Neuronal stem cell (in vitro differentiated cells): ENCODE results near the gene SPEM2.

Experiments used
- DNase-seq: peaks from one replicate; pipeline ENCODE4 v3.0.0-alpha.2; 2013; ENCODE audit warnings: low spot score
- H2AFZ ChIP-seq: one replicate; pipeline ENCODE4 v1.6.1; 2013; ENCODE audit warnings: mild to moderate bottlenecking, low read length, inconsistent platforms
- H2AK5ac ChIP-seq: 2 replicates; pipeline ENCODE4 v1.6.1; 2013; ENCODE audit warnings: low read depth, mild to moderate bottlenecking, inconsistent platforms, low read length, moderate library complexity, mixed read lengths
- H2BK120ac ChIP-seq: 2 replicates; pipeline ENCODE4 v1.6.1; 2013; ENCODE audit warnings: low read depth, mild to moderate bottlenecking, inconsistent platforms, low read length, moderate library complexity, mixed read lengths
- H2BK12ac ChIP-seq: one replicate; pipeline ENCODE4 v1.6.1; 2013; ENCODE audit warnings: low read length, inconsistent platforms
- H2BK15ac ChIP-seq: 2 replicates; pipeline ENCODE4 v1.6.1; 2013; ENCODE audit warnings: mild to moderate bottlenecking, low read length, inconsistent platforms, mixed read lengths
- H2BK5ac ChIP-seq: one replicate; pipeline ENCODE4 v1.6.1; 2013; ENCODE audit warnings: inconsistent platforms, mild to moderate bottlenecking, low read length, moderate library complexity
- H3K14ac ChIP-seq: one replicate; pipeline ENCODE4 v1.6.1; 2013; ENCODE audit warnings: low read length, inconsistent platforms
- H3K18ac ChIP-seq: 2 replicates; pipeline ENCODE4 v1.6.1; 2013; ENCODE audit warnings: low read length, inconsistent platforms
- H3K23ac ChIP-seq: 2 replicates; pipeline ENCODE4 v1.6.1; 2013; ENCODE audit warnings: low read depth, mild to moderate bottlenecking, mixed read lengths, low read length, inconsistent platforms; ENCODE audit not compliant: poor library complexity
- H3K27ac ChIP-seq: replicated peaks from 3 replicates; pipeline ENCODE4 v1.5.1; 2013; ENCODE audit warnings: low read length, inconsistent platforms
- H3K27me3 ChIP-seq, 3 experiments: 2 replicates each; pipeline ENCODE4 v1.6.1; 2013; ENCODE audit warnings: low read length in 3 of 3, mild to moderate bottlenecking in 2 of 3, inconsistent platforms in 1 of 3, low read depth in 1 of 3, mixed read lengths in 1 of 3, moderate library complexity in 1 of 3; ENCODE audit not compliant: control insufficient read depth in 3 of 3, insufficient read depth in 3 of 3
- H3K36me3 ChIP-seq, 2 donors: replicated peaks in 1 of 2; 2 replicates each; pipeline ENCODE4 v1.6.1; 2013; ENCODE audit warnings: low read length in 2 of 2; ENCODE audit not compliant: control insufficient read depth in 2 of 2, insufficient read depth in 2 of 2
- H3K4ac ChIP-seq: 2 replicates; pipeline ENCODE4 v1.6.1; 2013; ENCODE audit warnings: inconsistent platforms, mild to moderate bottlenecking, low read length, moderate library complexity
- H3K4me1 ChIP-seq, 2 donors: 1 replicate in 1 of 2; 2 replicates in 1 of 2; pipeline ENCODE4 v1.6.1; 2013; ENCODE audit warnings: low read length in 2 of 2, low read depth in 1 of 2; ENCODE audit not compliant: control insufficient read depth in 2 of 2, insufficient read depth in 1 of 2
- H3K4me2 ChIP-seq: one replicate; pipeline ENCODE4 v1.6.1; 2013; ENCODE audit warnings: mild to moderate bottlenecking, low read length, inconsistent platforms; ENCODE audit not compliant: insufficient read depth, poor library complexity, severe bottlenecking
- H3K4me3 ChIP-seq, 2 donors: 2 replicates each; pipeline ENCODE4 v1.5.1; 2013; ENCODE audit warnings: low read length in 2 of 2, mild to moderate bottlenecking in 2 of 2, inconsistent platforms in 1 of 2, moderate library complexity in 1 of 2
- H3K79me1 ChIP-seq: one replicate; pipeline ENCODE4 v1.6.1; 2013; ENCODE audit warnings: low read depth, mild to moderate bottlenecking, inconsistent platforms, low read length, moderate library complexity
- H3K9ac ChIP-seq: one replicate; pipeline ENCODE4 v1.6.1; 2013; ENCODE audit warnings: mild to moderate bottlenecking, low read depth, low read length, inconsistent platforms; ENCODE audit not compliant: poor library complexity
- H3K9me3 ChIP-seq, 2 donors: replicated peaks in 1 of 2; 2 replicates each; pipeline versions ENCODE3 to v1.6.1; 2013; ENCODE audit warnings: low read length in 2 of 2, mild to moderate bottlenecking in 2 of 2, inconsistent platforms in 1 of 2, low read depth in 1 of 2, mixed read lengths in 1 of 2, moderate library complexity in 1 of 2; ENCODE audit not compliant: control insufficient read depth in 2 of 2, insufficient read depth in 1 of 2
- H4K8ac ChIP-seq: one replicate; pipeline ENCODE4 v1.6.1; 2013; ENCODE audit warnings: low read depth, mild to moderate bottlenecking, inconsistent platforms, low read length, moderate library complexity
- H4K91ac ChIP-seq: one replicate; pipeline ENCODE4 v1.6.1; 2013; ENCODE audit warnings: low read length, low read depth, mild to moderate bottlenecking, inconsistent platforms; ENCODE audit not compliant: poor library complexity
- WGBS, 2 donors: extraction: QIAGEN DNeasy Blood & Tissue Kit; methylation state at CpG; one replicate each; pipeline ENCODE4 v1.1.7; 2013; ENCODE audit warnings: missing lambda C conversion rate in 2 of 2, mixed read lengths in 1 of 2; ENCODE audit not compliant: insufficient read length in 2 of 2, insufficient replicate concordance in 1 of 2; ENCODE audit errors: extremely low coverage in 2 of 2; 5-methylcytosine and 5-hydroxymethylcytosine counted together

Gene SPEM2

DNA sequence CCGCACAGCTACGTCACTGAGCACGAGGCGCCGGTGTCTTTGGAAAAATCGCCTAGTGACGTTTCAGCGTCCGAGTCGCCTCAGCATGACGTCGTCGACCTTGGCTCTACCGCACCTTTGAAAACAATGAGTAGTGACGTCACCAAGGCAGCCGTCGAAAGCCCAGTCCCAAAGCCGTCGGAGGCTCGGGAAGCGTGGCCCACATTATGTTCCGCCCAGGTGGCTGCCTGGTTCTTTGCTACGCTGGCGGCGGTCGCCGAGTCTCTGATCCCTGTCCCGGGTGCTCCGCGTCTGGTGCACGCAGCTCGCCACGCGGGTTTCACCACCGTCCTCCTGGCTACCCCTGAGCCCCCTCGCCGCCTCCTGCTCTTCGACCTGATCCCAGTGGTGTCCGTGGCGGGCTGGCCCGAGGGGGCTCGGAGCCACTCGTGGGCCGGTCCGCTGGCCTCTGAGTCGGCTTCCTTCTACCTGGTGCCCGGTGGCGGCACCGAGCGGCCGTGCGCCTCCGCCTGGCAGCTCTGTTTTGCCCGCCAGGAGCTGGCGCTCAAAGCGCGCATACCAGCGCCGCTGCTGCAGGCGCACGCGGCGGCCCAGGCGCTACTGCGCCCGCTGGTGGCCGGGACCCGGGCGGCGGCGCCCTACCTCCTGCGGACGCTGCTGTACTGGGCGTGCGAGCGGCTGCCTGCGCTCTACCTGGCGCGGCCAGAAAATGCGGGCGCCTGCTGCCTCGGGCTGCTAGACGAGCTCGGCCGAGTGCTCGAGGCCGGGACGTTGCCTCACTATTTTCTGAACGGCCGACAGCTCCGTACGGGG is 11.3 kb downstream of the SPEM2 start:
- Histone ChIP-seq H3K18ac (peak overlapping the region; percentile 94), H4K91ac (no peak overlapping the region), H3K14ac (no peak overlapping the region), H2BK12ac (no peak overlapping the region), H3K4me1 (peaks cover 25 to 29% of the 10 kb centered on the region in 2 donors), H2AFZ (peak overlapping the region; percentile 96), H3K9me3 (peaks cover 0 to 4% of the 10 kb centered on the region in 2 donors), H3K79me1 (no peaks in the 10 kb centered on the region), H2AK5ac (peak overlapping the region; percentile 70), H2BK5ac (no peak overlapping the region), H2BK15ac (peak overlapping the region; percentile 95), H3K4ac (no peak overlapping the region), H2BK120ac (no peak overlapping the region), H3K23ac (peak overlapping the region; percentile 27), H3K4me2 (peak overlapping the region; percentile 93), H3K27me3 (peaks cover 29 to 45% (median 38%) of the 10 kb centered on the region in 3 experiments), H3K36me3 (no peaks in the 10 kb centered on the region), H3K4me3 (peak overlapping the region; percentile 45 to 72), H3K27ac (no peak overlapping the region), H3K9ac (peak overlapping the region; percentile 80), H4K8ac (no peak overlapping the region)
- WGBS, 2 donors, result no CpG with 5 or more reads among the region's 92 CpGs
- peak; percentile 83 for DNase-seq

- no CpG with 5 or more reads among the region's 31 CpGs for WGBS, 2 donors
- no peak overlapping the region for H2AK5ac ChIP-seq
- H2BK120ac ChIP-seq, result no peak overlapping the region
- H2AFZ ChIP-seq, result peak overlapping the region; percentile 96
- H3K9me3 ChIP-seq, result peaks cover 0 to 4% of the 10 kb centered on the region in 2 donors
- no peak overlapping the region for H3K4ac ChIP-seq
- H3K4me1 ChIP-seq, result peaks cover 25 to 29% of the 10 kb centered on the region in 2 donors
- H3K79me1 ChIP-seq, result no peaks in the 10 kb centered on the region
- H4K91ac ChIP-seq, result no peak overlapping the region
- H3K27ac ChIP-seq, result no peak overlapping the region
- H2BK12ac ChIP-seq, result no peak overlapping the region
- H3K36me3 ChIP-seq, result no peaks in the 10 kb centered on the region
- no peak overlapping the region for H4K8ac ChIP-seq
- peak overlapping the region; percentile 39 for H2BK5ac ChIP-seq
- H3K4me3 ChIP-seq, result peak overlapping the region; percentile 45 to 72
- peak overlapping the region; percentile 21 for H3K14ac ChIP-seq
- peak overlapping the region; percentile 93 for H3K4me2 ChIP-seq
- peaks cover 29 to 45% (median 38%) of the 10 kb centered on the region in 3 experiments for H3K27me3 ChIP-seq
- H2BK15ac ChIP-seq, result peak overlapping the region; percentile 95
- H3K18ac ChIP-seq, result peak overlapping the region; percentile 95
- no peak for DNase-seq
- peak overlapping the region; percentile 27 for H3K23ac ChIP-seq
- H3K9ac ChIP-seq, result peak overlapping the region; percentile 80
These were observed 12.0 kb downstream of the SPEM2 start for GRCh38 chr17:7437369-7437863.

DNA sequence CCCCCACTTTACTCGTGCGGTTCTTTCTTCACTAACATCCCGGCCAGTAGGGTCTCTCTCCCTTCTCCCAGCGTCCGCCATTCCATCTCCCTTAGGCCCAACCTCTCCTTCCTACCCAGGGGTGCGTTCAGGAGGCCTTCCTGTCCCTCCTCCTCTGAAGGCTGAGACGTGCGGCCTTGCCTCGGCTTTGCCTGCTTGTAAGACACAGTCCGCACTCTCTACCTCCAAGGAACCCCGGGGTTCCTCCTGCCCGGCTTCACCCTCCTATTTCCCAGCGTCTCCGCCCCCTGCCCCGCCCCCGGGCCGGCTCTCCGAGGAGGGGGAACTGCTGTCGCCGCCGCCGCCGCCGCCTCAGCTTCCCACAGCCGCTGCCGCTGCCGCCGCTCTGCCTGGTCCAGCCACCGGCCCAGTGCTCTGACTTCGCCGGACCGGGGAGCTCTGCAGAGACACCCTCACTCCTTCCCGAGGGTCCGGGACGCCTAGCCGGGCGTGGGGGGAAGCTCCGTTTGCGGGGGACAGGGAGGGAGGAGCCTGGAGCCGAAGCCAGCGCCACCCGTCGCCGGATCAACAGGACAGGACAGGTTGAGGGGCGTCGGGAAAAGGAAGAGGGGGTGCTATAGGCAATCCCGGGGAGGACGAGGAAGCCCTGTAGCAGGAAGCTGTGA is 12.7 kb downstream of the SPEM2 start:
- Histone ChIP-seq H2AK5ac (peak overlapping the region; percentile 19), H2BK15ac (peak overlapping the region; percentile 95), H3K4me2 (peak overlapping the region; percentile 93), H3K27me3 (peaks cover 29 to 47% (median 38%) of the 10 kb centered on the region in 3 experiments), H2BK120ac (no peak overlapping the region), H3K79me1 (no peaks in the 10 kb centered on the region), H3K9me3 (peaks cover 0 to 4% of the 10 kb centered on the region in 2 donors), H2BK12ac (no peak overlapping the region), H3K18ac (peak overlapping the region; percentile 95), H3K4me1 (peaks cover 25 to 29% of the 10 kb centered on the region in 2 donors), H4K8ac (no peak overlapping the region), H2AFZ (peak overlapping the region; percentile 96), H3K14ac (peak overlapping the region; percentile 99), H3K36me3 (no peaks in the 10 kb centered on the region), H3K4ac (no peak overlapping the region), H3K9ac (peak overlapping the region; percentile 84), H3K4me3 (peak overlapping the region; percentile 45 to 75), H3K23ac (peak overlapping the region; percentile 89), H3K27ac (no peak overlapping the region), H2BK5ac (no peak overlapping the region), H4K91ac (no peak overlapping the region)
- WGBS, 2 donors, result no CpG with 5 or more reads among the region's 48 CpGs
- peak; percentile 58 for DNase-seq
